HepG2 (cell line): ENCODE data around the gene NINJ2. TPM values are rescaled to one million over a fixed set of nuclear protein-coding genes. Genes with fewer than 3 reads are reported as not detected.

Experiments
- BCL6 ChIP-seq: IDR thresholded peaks from 2 replicates; pipeline ENCODE4 v1.6.1; 2016; ENCODE audit warnings: missing genetic modification reagents, missing compliant biosample characterization
- CEBPB ChIP-seq: IDR thresholded peaks from 2 replicates; pipeline ENCODE4 v1.6.1; 2011; ENCODE audit warnings: low read depth, low read length, improper control_type of control experiment, borderline replicate concordance
- CEBPG ChIP-seq: IDR thresholded peaks from 2 replicates; pipeline ENCODE4 v1.6.1; 2016
- ETV5 ChIP-seq: IDR thresholded peaks from 2 replicates; pipeline ENCODE4 v1.6.1; 2018; ENCODE audit warnings: missing biosample characterization, missing genetic modification reagents, inconsistent platforms, borderline replicate concordance
- FOXO1 ChIP-seq: sonication (generic); formaldehyde crosslinking; IDR thresholded peaks from 2 replicates; pipeline ENCODE4 v1.4.0; 2020; ENCODE audit warnings: missing genetic modification reagents
- HDAC1 ChIP-seq: sonication (generic); formaldehyde crosslinking; IDR thresholded peaks from 2 replicates; pipeline ENCODE4 v1.5.1; 2020; ENCODE audit warnings: mild to moderate bottlenecking, missing genetic modification reagents
- HIVEP1 ChIP-seq: sonication (generic); formaldehyde crosslinking; IDR thresholded peaks from 2 replicates; pipeline ENCODE4 v1.4.0; 2020; ENCODE audit warnings: mild to moderate bottlenecking, missing genetic modification reagents
- HNRNPLL ChIP-seq: fragments of 200-400 bp; formaldehyde crosslinking; IDR thresholded peaks from 2 replicates; pipeline ENCODE4 v1.6.1; 2017; ENCODE audit warnings: mild to moderate bottlenecking, low read depth, low read length; ENCODE audit not compliant: poor library complexity, severe bottlenecking
- IKZF4 ChIP-seq: sonication (generic); formaldehyde crosslinking; IDR thresholded peaks from 2 replicates; pipeline ENCODE4 v1.5.1; 2020; ENCODE audit warnings: borderline replicate concordance, mild to moderate bottlenecking, low read depth, missing genetic modification reagents; ENCODE audit errors: not compliant biosample characterization
- KLF12 ChIP-seq: sonication (generic); formaldehyde crosslinking; IDR thresholded peaks from 2 replicates; pipeline ENCODE4 v1.4.0; 2020; ENCODE audit warnings: missing genetic modification reagents, borderline replicate concordance
- PCBP1 ChIP-seq: fragments of 200-400 bp; formaldehyde crosslinking; IDR thresholded peaks from 2 replicates; pipeline ENCODE4 v1.6.1; 2017; ENCODE audit warnings: mild to moderate bottlenecking, low read depth, low read length, borderline replicate concordance
- YEATS4 ChIP-seq: sonication (generic); formaldehyde crosslinking; IDR thresholded peaks from 2 replicates; pipeline ENCODE4 v1.4.0; 2020; ENCODE audit warnings: missing genetic modification reagents, borderline replicate concordance
- ZMYM2 ChIP-seq: sonication (generic); formaldehyde crosslinking; IDR thresholded peaks from 2 replicates; pipeline ENCODE4 v1.8.0; 2022; ENCODE audit warnings: mild to moderate bottlenecking, missing genetic modification reagents
- ZMYM3 ChIP-seq: sonication (generic); formaldehyde crosslinking; IDR thresholded peaks from 2 replicates; pipeline ENCODE4 v1.5.1; 2020; ENCODE audit warnings: mild to moderate bottlenecking, missing genetic modification reagents
- ZNF276 ChIP-seq: sonication (generic); formaldehyde crosslinking; IDR thresholded peaks from 2 replicates; pipeline ENCODE4 v1.4.0; 2020; ENCODE audit warnings: mild to moderate bottlenecking, low read depth, missing genetic modification reagents
- ZNF350 ChIP-seq: sonication (generic); formaldehyde crosslinking; IDR thresholded peaks from 2 replicates; pipeline ENCODE4 v1.4.0; 2020; ENCODE audit warnings: mild to moderate bottlenecking, low read depth, missing genetic modification reagents, borderline replicate concordance
- ZNF556 ChIP-seq: sonication (generic); formaldehyde crosslinking; IDR thresholded peaks from 2 replicates; pipeline ENCODE4 v1.4.0; 2020; ENCODE audit warnings: mild to moderate bottlenecking, missing genetic modification reagents, borderline replicate concordance
- ZNF709 ChIP-seq: sonication (generic); formaldehyde crosslinking; IDR thresholded peaks from 2 replicates; pipeline ENCODE4 v1.5.0; 2020; ENCODE audit warnings: mild to moderate bottlenecking, missing genetic modification reagents
- ZNF772 ChIP-seq: sonication (generic); formaldehyde crosslinking; IDR thresholded peaks from 2 replicates; pipeline ENCODE4 v1.5.0; 2020; ENCODE audit warnings: mild to moderate bottlenecking, missing genetic modification reagents
- polyA plus RNA-seq, 8 experiments: library from polyadenylated mRNA; depleted of rRNA in 3 of 8; stranded (reverse) in 7 of 8; unstranded in 1 of 8; fragments of >200 nt; fragmentation: Illumina TruSeq in 4 of 8; extraction: Trizol in 4 of 8; gene quantifications; 2 replicates each; pipeline versions ENCODE4 v1.2.1 to v1.2.3, GENCODE V29; 2011 to 2016; ENCODE audit warnings: low read depth in 4 of 8, missing spikeins in 1 of 8, mixed read lengths in 1 of 8; ENCODE audit not compliant: insufficient read depth in 1 of 8
- total RNA-seq, 5 experiments: library from RNA; depleted of rRNA; stranded (reverse); fragments of >200 nt; fragmentation: Illumina TruSeq; extraction: Trizol; gene quantifications; 2 replicates each; pipeline ENCODE4 v1.2.3, GENCODE V29; 2016; ENCODE audit warnings: low read depth in 1 of 5

The NINJ2 gene
- total and polyA plus RNA-seq, 2 of the 13 experiments (the other 11 are each of a cell fraction or from before 2014, with no cell fraction given), result 0.62 to 3.8 TPM

DNA sequence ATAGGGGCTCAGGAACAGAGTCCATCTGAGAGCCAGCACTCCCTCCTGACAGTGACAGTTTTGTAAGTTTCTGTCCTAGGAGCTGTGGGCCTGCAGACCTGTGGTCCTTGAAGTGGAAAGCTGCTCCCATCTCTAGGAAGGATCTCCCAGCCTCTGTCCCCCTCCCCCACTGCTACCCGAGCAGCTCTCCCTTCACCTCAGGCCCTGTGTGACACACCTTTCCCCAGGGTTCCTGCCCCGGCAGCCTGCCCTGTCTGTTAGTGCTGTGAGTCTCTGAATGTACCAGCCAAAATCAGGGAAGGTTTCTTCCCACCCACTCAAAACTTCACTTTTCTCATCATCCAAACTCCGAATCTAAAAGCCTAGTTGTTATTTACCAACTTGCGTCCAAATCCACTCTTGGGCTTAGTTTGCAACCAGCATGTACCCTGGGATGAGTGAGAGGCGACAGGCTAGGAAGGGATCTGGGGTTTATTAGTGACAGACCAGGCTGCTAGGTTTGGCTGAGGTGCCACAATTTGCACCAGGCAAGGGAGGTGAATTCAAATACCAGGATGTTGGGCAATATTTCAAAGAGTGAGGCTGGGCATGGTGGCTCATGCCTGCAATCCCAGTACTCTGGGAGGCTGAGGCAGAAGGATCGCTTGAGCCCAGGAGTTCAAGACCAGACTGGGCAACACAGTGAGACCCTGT lies 39.9 kb downstream of the NINJ2 start (continued):
- TF ChIP-seq ZNF276 (CRISPR knock-in tag) (0 out of 2 replicates have a peak, but pooled peaks have one; percentile 35), ZNF772 (0 out of 2 replicates have a peak, but pooled peaks have one; percentile 8), ZNF350 (0 out of 2 replicates have a peak, but pooled peaks have one; percentile 50), HNRNPLL (no peak), IKZF4 (CRISPR knock-in tag) (no peak), BCL6 (no peak), FOXO1 (CRISPR knock-in tag) (0 out of 2 replicates have a peak, but pooled peaks have one; percentile 1), ZMYM2 (CRISPR knock-in tag) (0 out of 2 replicates have a peak, but pooled peaks have one; percentile 51), ETV5 (CRISPR knock-in tag) (no peak), PCBP1 (no peak), CEBPB (peak; percentile 67; the same call in 1 of the 2 replicates), YEATS4 (CRISPR knock-in tag) (peak; percentile 21; the same call in 1 of the 2 replicates), ZMYM3 (peak; percentile 95), ZNF556 (peak; percentile 55; the same call in 1 of the 2 replicates), KLF12 (CRISPR knock-in tag) (0 out of 2 replicates have a peak, but pooled peaks have one; percentile 10), ZNF709 (CRISPR knock-in tag) (no peak), CEBPG (peak; percentile 48), HIVEP1 (CRISPR knock-in tag) (0 out of 2 replicates have a peak, but pooled peaks have one; percentile 22), HDAC1 (CRISPR knock-in tag) (peak; percentile 34; the same call in 1 of the 2 replicates)
